Measurements from ENCODE around the gene MAPT. TPM values are rescaled to one million over a fixed set of nuclear protein-coding genes. Genes with fewer than 3 reads are reported as not detected.

Gene MAPT
- polyA plus RNA-seq, 1 experiment, result 0.16 TPM

- Histone ChIP-seq H3K27me3 (ENCODE audit: control insufficient read depth, insufficient read depth, low read length) (peaks cover 7% of the 10 kb centered on the region), H3K4me3 (ENCODE audit: low read depth, low read length) (no peak overlapping the region), H3K36me3 (ENCODE audit: control insufficient read depth, insufficient read depth, low read length) (no peaks in the 10 kb centered on the region)
- ChIA-PET CTCF (no interaction called here), POLR2A (no interaction called here)
- no peak for DNase-seq (ENCODE audit: low read depth)
- TF ChIP-seq CTCF (IDR thresholded peaks at IDR 0.05; ENCODE audit: insufficient read depth, low read depth, low read length), result no peak
Measured at GRCh38 chr17:45950888-45951287, 56.5 kb downstream of the MAPT start.

GRCh38 chr17:45951403-45951802, 57.0 kb downstream of the MAPT start:
- H3K4me3 ChIP-seq (ENCODE audit: low read depth, low read length), result no peak overlapping the region
- H3K36me3 ChIP-seq (ENCODE audit: control insufficient read depth, insufficient read depth, low read length), result no peaks in the 10 kb centered on the region
- POLR2A ChIA-PET, result no interaction called here
- CTCF ChIA-PET, result no interaction called here
- TF ChIP-seq CTCF (IDR thresholded peaks at IDR 0.05; ENCODE audit: insufficient read depth, low read depth, low read length), result no peak
- DNase-seq (ENCODE audit: low read depth), result no peak
- H3K27me3 ChIP-seq (ENCODE audit: control insufficient read depth, insufficient read depth, low read length), result peaks cover 7% of the 10 kb centered on the region

GRCh38 chr17:45951941-45952340, 57.6 kb downstream of the MAPT start:
- TF ChIP-seq CTCF (IDR thresholded peaks at IDR 0.05; ENCODE audit: insufficient read depth, low read depth, low read length), result no peak
- Histone ChIP-seq H3K27me3 (ENCODE audit: control insufficient read depth, insufficient read depth, low read length) (peaks cover 7% of the 10 kb centered on the region), H3K4me3 (ENCODE audit: low read depth, low read length) (no peak overlapping the region), H3K36me3 (ENCODE audit: control insufficient read depth, insufficient read depth, low read length) (no peaks in the 10 kb centered on the region)
- POLR2A ChIA-PET, result no interaction called here
- CTCF ChIA-PET, result no interaction called here
- no peak for DNase-seq (ENCODE audit: low read depth)

GRCh38 chr17:45952814-45953320, 58.5 kb downstream of the MAPT start:
- no peak overlapping the region for H3K4me3 ChIP-seq (ENCODE audit: low read depth, low read length)
- peaks cover 7% of the 10 kb centered on the region for H3K27me3 ChIP-seq (ENCODE audit: control insufficient read depth, insufficient read depth, low read length)
- no peak for DNase-seq (ENCODE audit: low read depth)
- TF ChIP-seq CTCF (IDR thresholded peaks at IDR 0.05; ENCODE audit: insufficient read depth, low read depth, low read length), result no peak
- ChIA-PET POLR2A (no interaction called here), CTCF (no interaction called here)
- no peaks in the 10 kb centered on the region for H3K36me3 ChIP-seq (ENCODE audit: control insufficient read depth, insufficient read depth, low read length)

GRCh38 chr17:45953561-45953960, 59.2 kb downstream of the MAPT start:
- Histone ChIP-seq H3K36me3 (ENCODE audit: control insufficient read depth, insufficient read depth, low read length) (no peaks in the 10 kb centered on the region), H3K4me3 (ENCODE audit: low read depth, low read length) (no peak overlapping the region), H3K27me3 (ENCODE audit: control insufficient read depth, insufficient read depth, low read length) (peaks cover 7% of the 10 kb centered on the region)
- ChIA-PET POLR2A (no interaction called here), CTCF (no interaction called here)
- no peak for TF ChIP-seq CTCF (IDR thresholded peaks at IDR 0.05; ENCODE audit: insufficient read depth, low read depth, low read length)
- DNase-seq (ENCODE audit: low read depth), result no peak
